Rectal smooth muscle tissue (tissue), 1 donor: ENCODE measurements around the gene SMAD3.

Experiments
- H3K27ac ChIP-seq: one replicate; pipeline ENCODE4 v1.7.0; 2013; ENCODE audit warnings: low read depth, low read length, inconsistent platforms
- H3K27me3 ChIP-seq: one replicate; pipeline ENCODE4 v1.7.0; 2013; ENCODE audit warnings: low read length; ENCODE audit not compliant: control insufficient read depth, insufficient read depth
- H3K36me3 ChIP-seq: one replicate; pipeline ENCODE4 v1.7.0; 2013; ENCODE audit warnings: low read length; ENCODE audit not compliant: control insufficient read depth, insufficient read depth
- H3K4me1 ChIP-seq: one replicate; pipeline ENCODE4 v1.7.0; 2013; ENCODE audit warnings: low read length; ENCODE audit not compliant: control insufficient read depth, insufficient read depth
- H3K4me3 ChIP-seq: one replicate; pipeline ENCODE4 v1.7.0; 2013; ENCODE audit warnings: low read length
- H3K9ac ChIP-seq: one replicate; pipeline ENCODE4 v1.7.0; 2013; ENCODE audit warnings: low read length

The SMAD3 gene

GRCh38 chr15:67091980-67092677 lies 26.7 kb downstream of the SMAD3 start:
- no peak overlapping the region for H3K9ac ChIP-seq

GRCh38 chr15:67092752-67093503 lies 27.5 kb downstream of the SMAD3 start:
- Histone ChIP-seq H3K27me3 (no peaks in the 10 kb centered on the region), H3K9ac (no peak overlapping the region), H3K36me3 (no peaks in the 10 kb centered on the region), H3K4me1 (peaks cover 27% of the 10 kb centered on the region), H3K4me3 (no peak overlapping the region), H3K27ac (no peak overlapping the region)

More at GRCh38 chr15:67091980-67092677, 26.7 kb downstream of the SMAD3 start:
- Histone ChIP-seq H3K36me3 (no peaks in the 10 kb centered on the region), H3K27me3 (no peaks in the 10 kb centered on the region), H3K27ac (no peak overlapping the region), H3K4me1 (peaks cover 24% of the 10 kb centered on the region), H3K4me3 (no peak overlapping the region)

GRCh38 chr15:67093504-67093862 lies 28.1 kb downstream of the SMAD3 start:
- no peak overlapping the region for H3K9ac ChIP-seq
- H3K36me3 ChIP-seq = no peaks in the 10 kb centered on the region
- H3K27me3 ChIP-seq = no peaks in the 10 kb centered on the region
- peaks cover 30% of the 10 kb centered on the region for H3K4me1 ChIP-seq
- no peak overlapping the region for H3K4me3 ChIP-seq
- no peak overlapping the region for H3K27ac ChIP-seq

- H3K4me1 ChIP-seq = peaks cover 34% of the 10 kb centered on the region
- no peaks in the 10 kb centered on the region for H3K27me3 ChIP-seq
These were observed 28.8 kb downstream of the SMAD3 start for GRCh38 chr15:67094001-67094826.

GRCh38 chr15:67095912-67096311 lies 30.5 kb downstream of the SMAD3 start:
- Histone ChIP-seq H3K36me3 (no peaks in the 10 kb centered on the region), H3K4me1 (peaks cover 18% of the 10 kb centered on the region), H3K9ac (no peak overlapping the region), H3K27ac (no peak overlapping the region), H3K27me3 (no peaks in the 10 kb centered on the region), H3K4me3 (no peak overlapping the region)

More at GRCh38 chr15:67094001-67094826, 28.8 kb downstream of the SMAD3 start:
- Histone ChIP-seq H3K4me3 (no peak overlapping the region), H3K36me3 (no peaks in the 10 kb centered on the region), H3K9ac (no peak overlapping the region), H3K27ac (no peak overlapping the region)

GRCh38 chr15:67096546-67097294 lies 31.3 kb downstream of the SMAD3 start:
- Histone ChIP-seq H3K4me1 (peaks cover 20% of the 10 kb centered on the region), H3K36me3 (no peaks in the 10 kb centered on the region), H3K9ac (no peak overlapping the region), H3K4me3 (no peak overlapping the region), H3K27ac (no peak overlapping the region), H3K27me3 (no peaks in the 10 kb centered on the region)

GRCh38 chr15:67097424-67097823 lies 32.0 kb downstream of the SMAD3 start:
- H3K9ac ChIP-seq = no peak overlapping the region
- no peaks in the 10 kb centered on the region for H3K36me3 ChIP-seq
- H3K4me1 ChIP-seq = peaks cover 20% of the 10 kb centered on the region
- no peaks in the 10 kb centered on the region for H3K27me3 ChIP-seq
- no peak overlapping the region for H3K27ac ChIP-seq
- no peak overlapping the region for H3K4me3 ChIP-seq

- H3K4me1 ChIP-seq = peaks cover 20% of the 10 kb centered on the region
- no peaks in the 10 kb centered on the region for H3K36me3 ChIP-seq
- H3K27me3 ChIP-seq = no peaks in the 10 kb centered on the region
- H3K4me3 ChIP-seq = peak overlapping the region; percentile 25
- peak overlapping the region; percentile 38 for H3K27ac ChIP-seq
- H3K9ac ChIP-seq = no peak overlapping the region
These were observed 32.7 kb downstream of the SMAD3 start for GRCh38 chr15:67097930-67098740.

- Histone ChIP-seq H3K4me3 (peak overlapping the region; percentile 25), H3K27me3 (no peaks in the 10 kb centered on the region), H3K9ac (no peak overlapping the region), H3K4me1 (peaks cover 20% of the 10 kb centered on the region), H3K27ac (peak overlapping the region; percentile 38), H3K36me3 (no peaks in the 10 kb centered on the region)
These were observed 33.4 kb downstream of the SMAD3 start for GRCh38 chr15:67098768-67099282.

GRCh38 chr15:67100124-67100791 lies 34.9 kb downstream of the SMAD3 start:
- H3K9ac ChIP-seq = no peak overlapping the region
- H3K27me3 ChIP-seq = no peaks in the 10 kb centered on the region
- peaks cover 25% of the 10 kb centered on the region for H3K4me1 ChIP-seq
- no peak overlapping the region for H3K27ac ChIP-seq
- no peak overlapping the region for H3K4me3 ChIP-seq
- no peaks in the 10 kb centered on the region for H3K36me3 ChIP-seq
